Common myeloid progenitor, CD34-positive (primary cell): ENCODE results near the gene GSTA5.
A peak's percentile ranks its signal among the peaks of the same experiment; 100 is the strongest.
"Not testable (repeated sequence)": the region's sequence is repeated elsewhere in the genome, so short reads cannot be mapped to it uniquely, and the experiment has no call there.

Experiments
- CTCF ChIA-PET: fragments of 350-600 bp; sonication (Branson Sonifier 250); formaldehyde crosslinking; loops from one replicate; lab custom pipeline; 2021; ENCODE audit warnings: antibody characterized with exemption; lab: Charles Lee
- POLR2A ChIA-PET: fragments of 350-600 bp; sonication (Branson Sonifier 250); formaldehyde crosslinking; loops from one replicate; lab custom pipeline; 2021; ENCODE audit warnings: antibody characterized with exemption; lab: Charles Lee
- DNase-seq, 3 donors: peaks; one replicate each; pipeline versions ENCODE4 v3.0.0 to v3.0.0-alpha.2; 2013
- H3K27ac ChIP-seq, 2 experiments: 1 replicate in 1 of 2; 2 replicates in 1 of 2; pipeline ENCODE4 v1.7.0; 2013; ENCODE audit warnings: inconsistent platforms in 2 of 2, low read length in 2 of 2, mild to moderate bottlenecking in 2 of 2, low read depth in 1 of 2, moderate library complexity in 1 of 2; ENCODE audit not compliant: severe bottlenecking in 2 of 2, insufficient read depth in 1 of 2, poor library complexity in 1 of 2
- H3K27me3 ChIP-seq, 5 experiments: replicated peaks in 2 of 5; 1 replicate in 3 of 5; 2 replicates in 2 of 5; pipeline versions ENCODE4 v1.6.1 to v1.7.0; 2013; ENCODE audit warnings: low read length in 4 of 5, mild to moderate bottlenecking in 2 of 5, moderate library complexity in 2 of 5, inconsistent platforms in 1 of 5; ENCODE audit not compliant: insufficient read depth in 5 of 5, control insufficient read depth in 4 of 5
- H3K36me3 ChIP-seq, 4 experiments: 1 replicate in 2 of 4; 2 replicates in 2 of 4; pipeline versions ENCODE4 v1.6.1 to v1.7.0; 2013; ENCODE audit warnings: low read length in 3 of 4, control low read depth in 1 of 4, mild to moderate bottlenecking in 1 of 4; ENCODE audit not compliant: control insufficient read depth in 4 of 4, insufficient read depth in 4 of 4
- H3K4me1 ChIP-seq, 4 experiments: 1 replicate in 3 of 4; 2 replicates in 1 of 4; pipeline versions ENCODE4 v1.6.1 to v1.7.1; 2013; ENCODE audit warnings: low read length in 3 of 4, mild to moderate bottlenecking in 3 of 4, control low read depth in 1 of 4, inconsistent platforms in 1 of 4, moderate library complexity in 1 of 4; ENCODE audit not compliant: control insufficient read depth in 4 of 4, insufficient read depth in 4 of 4; ENCODE audit errors: control extremely low read depth in 1 of 4
- H3K4me3 ChIP-seq, 7 experiments: 1 replicate in 4 of 7; 2 replicates in 3 of 7; pipeline versions ENCODE4 v1.5.1 to v1.7.0; 2013; ENCODE audit warnings: mild to moderate bottlenecking in 7 of 7, low read length in 6 of 7, moderate library complexity in 6 of 7, inconsistent platforms in 2 of 7, low read depth in 2 of 7, control low read depth in 1 of 7; ENCODE audit not compliant: insufficient read depth in 4 of 7, control insufficient read depth in 1 of 7; ENCODE audit errors: extremely low read depth in 1 of 7
- H3K9me3 ChIP-seq, 5 experiments: 1 replicate in 4 of 5; 2 replicates in 1 of 5; pipeline versions ENCODE4 v1.6.1 to v1.7.1; 2013; ENCODE audit warnings: low read length in 4 of 5, mild to moderate bottlenecking in 2 of 5, inconsistent platforms in 1 of 5, low read depth in 1 of 5, moderate library complexity in 1 of 5; ENCODE audit not compliant: control insufficient read depth in 4 of 5, insufficient read depth in 2 of 5; ENCODE audit errors: control extremely low read depth in 1 of 5
- WGBS: methylation state at CpG from one replicate; pipeline ENCODE4 v1.1.5; 2013; ENCODE audit not compliant: insufficient coverage; 5-methylcytosine and 5-hydroxymethylcytosine counted together

GSTA5 gene

DNA sequence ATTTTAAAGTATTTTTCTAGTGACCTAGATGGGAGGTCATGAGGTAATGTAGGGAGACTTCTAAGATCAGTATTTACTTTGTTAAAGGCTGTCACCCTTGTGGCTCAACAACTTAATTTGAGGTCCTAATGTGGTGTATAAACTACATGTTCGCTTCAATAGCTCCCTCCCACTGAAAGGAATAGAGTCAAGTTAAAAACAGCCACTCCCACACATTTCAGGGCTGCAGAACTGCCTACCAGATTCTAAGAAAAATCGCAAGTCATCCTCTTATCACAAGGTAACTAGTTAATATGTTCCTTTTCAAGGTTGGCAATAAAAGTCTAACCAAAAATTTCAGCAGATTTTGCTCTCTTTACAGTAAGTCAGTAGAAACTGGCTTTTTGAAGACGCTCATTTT is 52.1 kb downstream of the GSTA5 start:
- ChIA-PET POLR2A (no interaction called here), CTCF (no interaction called here)
- Histone ChIP-seq H3K4me1 (no peaks in the 10 kb centered on the region), H3K9me3 (peaks cover 0 to 7% (median 0%) of the 10 kb centered on the region in 5 experiments), H3K27me3 (no peaks in the 10 kb centered on the region), H3K4me3 (no peak overlapping the region), H3K36me3 (no peaks in the 10 kb centered on the region), H3K27ac (no peak overlapping the region)
- DNase-seq: peak in 2 of 3 donors; percentile 9 to 30
- WGBS: 36% methylated on average over 1 of the region's 3 CpGs

DNA sequence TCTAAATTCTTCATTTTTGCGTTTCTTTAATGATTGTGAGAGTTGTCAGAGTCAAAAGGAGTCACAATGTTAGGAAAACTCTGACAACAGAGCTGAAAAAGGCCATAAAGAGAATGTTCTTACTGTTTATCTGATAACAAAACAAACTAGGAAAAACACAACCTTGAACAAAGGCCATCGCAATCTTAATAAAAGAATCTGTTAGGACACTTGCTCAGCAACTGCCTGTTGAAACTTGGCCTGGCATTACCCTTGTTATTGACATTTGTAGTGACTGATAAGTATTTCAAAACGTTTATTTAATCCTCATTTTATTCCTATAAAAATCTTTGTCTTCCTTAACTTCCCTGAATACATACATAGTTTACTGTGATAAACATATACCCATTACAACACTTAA is 52.7 kb downstream of the GSTA5 start:
- Histone ChIP-seq H3K36me3 (no peaks in the 10 kb centered on the region), H3K4me1 (no peaks in the 10 kb centered on the region), H3K27me3 (no peaks in the 10 kb centered on the region), H3K4me3 (no peak overlapping the region), H3K9me3 (peaks cover 0 to 9% (median 0%) of the 10 kb centered on the region in 5 experiments), H3K27ac (no peak overlapping the region)
- ChIA-PET CTCF (no interaction called here), POLR2A (no interaction called here)
- WGBS: 92% methylated on average over 2 of the region's 3 CpGs
- DNase-seq: no peak

DNA sequence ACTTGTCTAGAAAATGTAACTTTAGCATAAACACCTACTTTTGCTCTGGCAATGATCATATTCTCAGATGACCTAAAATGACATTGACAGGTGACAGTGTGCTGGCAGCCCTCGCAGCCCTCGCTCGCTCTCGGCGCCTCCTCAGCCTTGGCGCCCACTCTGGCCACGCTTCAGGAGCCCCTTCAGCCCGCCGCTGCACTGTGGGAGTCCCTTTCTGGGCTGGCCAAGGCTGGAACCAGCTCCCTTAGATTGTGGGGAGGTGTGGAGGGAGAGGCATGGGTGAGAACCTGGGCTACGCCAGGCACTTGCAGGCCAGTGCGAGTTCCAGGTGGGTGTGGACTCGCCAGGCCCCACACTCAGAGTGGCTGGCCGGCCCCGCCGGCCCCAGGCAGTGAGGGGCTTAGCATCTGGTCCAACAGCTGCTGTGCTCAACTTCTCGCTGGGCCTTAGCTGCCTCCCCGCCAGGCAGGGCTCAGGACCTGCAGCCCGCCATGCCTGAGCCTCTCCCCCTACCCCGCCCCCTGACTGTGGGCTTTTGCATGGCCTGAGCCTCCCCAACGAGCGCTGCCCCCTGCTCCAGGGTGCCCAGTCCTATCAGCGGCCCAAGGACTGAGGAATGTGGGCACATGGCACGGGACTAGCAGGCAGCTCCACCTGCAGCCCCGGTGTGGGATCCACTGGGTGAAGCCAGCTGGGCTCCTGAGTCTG is 54.2 kb downstream of the GSTA5 start:
- Histone ChIP-seq H3K4me3 (no peak overlapping the region), H3K4me1 (no peaks in the 10 kb centered on the region), H3K27me3 (no peaks in the 10 kb centered on the region), H3K27ac (no peak overlapping the region), H3K9me3 (peaks cover 0 to 3% (median 0%) of the 10 kb centered on the region in 5 experiments), H3K36me3 (no peaks in the 10 kb centered on the region)
- ChIA-PET CTCF (no interaction called here), POLR2A (no interaction called here)
- 97% methylated on average over 22 of the region's 24 CpGs for WGBS
- no peak for DNase-seq

DNA sequence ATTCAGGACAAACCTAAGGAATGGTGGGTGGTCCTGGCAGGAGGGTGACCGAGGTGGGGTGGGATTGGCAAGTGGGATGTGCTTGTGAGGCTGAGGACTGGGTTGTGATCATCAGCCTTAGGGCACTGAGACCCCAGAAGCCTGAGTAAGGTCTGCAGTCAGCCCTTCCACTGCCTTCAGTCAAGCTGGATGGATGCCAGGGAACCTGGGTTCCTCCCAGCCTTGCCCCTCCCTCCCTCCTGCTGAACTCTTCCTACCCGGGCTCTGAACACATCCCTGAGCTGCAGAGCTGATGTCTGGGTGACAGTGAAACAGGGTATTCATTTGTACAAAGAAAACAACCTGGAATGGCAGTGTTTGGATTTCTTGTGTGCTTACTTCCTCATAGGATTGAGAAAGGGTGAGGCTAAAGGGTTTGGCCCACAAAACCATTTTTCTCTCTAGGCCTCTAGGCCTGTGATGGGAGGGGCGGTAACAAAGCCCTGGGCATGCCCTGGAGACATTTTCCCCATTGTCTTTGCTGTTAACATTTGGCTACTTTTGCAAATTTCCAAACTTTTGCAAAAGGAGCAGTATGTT is 57.8 kb downstream of the GSTA5 start:
- H3K36me3 ChIP-seq, H3K4me1 ChIP-seq, H3K9me3 ChIP-seq, DNase-seq, POLR2A ChIA-PET, H3K27ac ChIP-seq, H3K27me3 ChIP-seq, CTCF ChIA-PET, H3K4me3 ChIP-seq: not testable (repeated sequence)
- WGBS: 100% methylated on average over 1 of the region's 3 CpGs

DNA sequence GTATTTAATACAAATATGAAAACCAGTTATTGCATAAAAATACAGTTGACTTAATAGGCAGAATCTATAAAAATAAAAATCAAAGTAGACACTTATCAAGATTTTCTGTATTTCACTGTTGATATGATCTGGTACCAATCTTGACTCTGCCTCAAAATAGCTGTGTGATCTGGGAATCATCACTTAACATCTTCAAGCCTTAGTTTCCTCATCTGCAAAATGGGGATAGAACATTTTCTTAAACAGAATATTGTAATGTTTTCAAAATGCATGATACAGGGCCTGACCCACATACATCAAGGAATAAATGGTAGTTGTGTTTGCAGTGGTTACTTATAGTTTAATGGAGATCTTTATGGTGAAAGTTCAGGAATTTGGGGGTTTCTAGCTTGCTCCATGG is 58.4 kb downstream of the GSTA5 start:
- H3K4me1 ChIP-seq, POLR2A ChIA-PET, H3K9me3 ChIP-seq, H3K4me3 ChIP-seq, DNase-seq, CTCF ChIA-PET, H3K27ac ChIP-seq, H3K36me3 ChIP-seq, H3K27me3 ChIP-seq: not testable (repeated sequence)
